GM12872 (cell line): ENCODE measurements around the gene COL11A2.
A peak's percentile ranks its signal among the peaks of the same experiment; 100 is the strongest.

Experiments
- CTCF ChIP-seq: IDR thresholded peaks from 3 replicates; pipeline ENCODE4 v1.5.1; 2011; ENCODE audit warnings: low read depth, mild to moderate bottlenecking, low read length, moderate library complexity; ENCODE audit not compliant: insufficient read depth

COL11A2 gene

GRCh38 chr6:33147807-33148666 lies 44.2 kb downstream of the COL11A2 start:
- peak; percentile 77 for TF ChIP-seq CTCF

GRCh38 chr6:33144373-33144772 lies 47.9 kb downstream of the COL11A2 start:
- peak; percentile 24; the same call in 1 of the 3 replicates for TF ChIP-seq CTCF

- TF ChIP-seq CTCF: peak; percentile 26; the same call in 2 of the 3 replicates
Observed at GRCh38 chr6:33143113-33143770, 49.0 kb downstream of the COL11A2 start.

- no peak for TF ChIP-seq CTCF
Observed at GRCh38 chr6:33142501-33143070, 49.7 kb downstream of the COL11A2 start.

- no peak for TF ChIP-seq CTCF
Observed at GRCh38 chr6:33140556-33140955, 51.7 kb downstream of the COL11A2 start.

- no peak for TF ChIP-seq CTCF
Observed at GRCh38 chr6:33139596-33140206, 52.6 kb downstream of the COL11A2 start.
